GM12878 (cell line): ENCODE data around the gene SP4. TPM values are rescaled to one million over a fixed set of nuclear protein-coding genes. Genes with fewer than 3 reads are reported as not detected.

Experiments used
- BHLHE40 ChIP-seq, 2 experiments: fragments of 450-650 bp in 1 of 2; IDR thresholded peaks; 2 replicates each; pipeline ENCODE4 v1.6.1; 2011 to 2017; ENCODE audit warnings: low read depth in 2 of 2, borderline replicate concordance in 1 of 2, improper control_type of control experiment in 1 of 2, low read length in 1 of 2, mild to moderate bottlenecking in 1 of 2
- CBFB ChIP-seq: IDR thresholded peaks from 2 replicates; pipeline ENCODE4 v1.6.1; 2016; ENCODE audit warnings: antibody characterized with exemption, low read depth
- CEBPZ ChIP-seq: fragments of 150-350 bp; IDR thresholded peaks from 2 replicates; pipeline ENCODE4 v1.6.1; 2016; ENCODE audit warnings: low read depth, low read length
- E2F4 ChIP-seq: IDR thresholded peaks from 2 replicates; pipeline ENCODE4 v1.6.1; 2012; ENCODE audit warnings: low read depth, low read length, improper control_type of control experiment
- HDAC6 ChIP-seq: fragments of 200-600 bp; sonication (generic); IDR thresholded peaks from one replicate; pipeline ENCODE4 v1.8.0; 2017; ENCODE audit warnings: antibody characterized with exemption; ENCODE audit not compliant: unreplicated experiment
- IRF4 ChIP-seq: IDR thresholded peaks from 2 replicates; pipeline ENCODE4 v1.6.1; 2011; ENCODE audit warnings: low read depth, low read length
- KLF5 ChIP-seq: fragments of 450-650 bp; IDR thresholded peaks from 2 replicates; pipeline ENCODE4 v1.6.1; 2014; ENCODE audit warnings: mild to moderate bottlenecking; ENCODE audit not compliant: partially characterized antibody
- MTA2 ChIP-seq: fragments of 450-650 bp; IDR thresholded peaks from 2 replicates; pipeline ENCODE4 v1.6.1; 2016; ENCODE audit warnings: low read depth, mild to moderate bottlenecking, moderate library complexity
- MXI1 ChIP-seq: fragments of 150-350 bp; IDR thresholded peaks from 2 replicates; pipeline ENCODE4 v1.6.1; 2011; ENCODE audit warnings: low read depth, mild to moderate bottlenecking, inconsistent platforms, low read length, improper control_type of control experiment
- PBX3 ChIP-seq: IDR thresholded peaks from 2 replicates; pipeline ENCODE4 v1.6.1; 2011; ENCODE audit warnings: mild to moderate bottlenecking, low read depth, low read length, moderate library complexity; ENCODE audit not compliant: insufficient replicate concordance
- PKNOX1 ChIP-seq: fragments of 450-650 bp; IDR thresholded peaks from 2 replicates; pipeline ENCODE4 v1.6.1; 2016; ENCODE audit warnings: mild to moderate bottlenecking
- PML ChIP-seq: IDR thresholded peaks from 2 replicates; pipeline ENCODE4 v1.6.1; 2012; ENCODE audit warnings: low read length, inconsistent platforms
- RUNX3 ChIP-seq: IDR thresholded peaks from 2 replicates; pipeline ENCODE4 v1.6.1; 2012; ENCODE audit warnings: low read length, inconsistent platforms
- SMAD5 ChIP-seq: IDR thresholded peaks from 2 replicates; pipeline ENCODE4 v1.6.1; 2016; ENCODE audit warnings: antibody characterized with exemption, low read depth
- SREBF2 ChIP-seq: IDR thresholded peaks from 2 replicates; pipeline ENCODE4 v1.6.1; 2012; ENCODE audit warnings: mild to moderate bottlenecking, low read length
- SRF ChIP-seq, 2 experiments: IDR thresholded peaks; 2 replicates each; pipeline ENCODE4 v1.6.1; 2011; ENCODE audit warnings: low read depth in 2 of 2, low read length in 2 of 2, mild to moderate bottlenecking in 1 of 2, moderate library complexity in 1 of 2
- WRNIP1 ChIP-seq: IDR thresholded peaks from 2 replicates; pipeline ENCODE4 v1.6.1; 2011; ENCODE audit warnings: low read depth, low read length, improper control_type of control experiment, borderline replicate concordance
- YBX1 ChIP-seq: fragments of 450-650 bp; IDR thresholded peaks from 2 replicates; pipeline ENCODE4 v1.6.1; 2016; ENCODE audit warnings: antibody characterized with exemption
- ZBTB33 ChIP-seq: fragments of 450-650 bp; IDR thresholded peaks from 2 replicates; pipeline ENCODE4 v1.6.1; 2017; ENCODE audit warnings: mild to moderate bottlenecking
- polyA plus RNA-seq, 11 experiments: library from polyadenylated mRNA; depleted of rRNA in 4 of 11; unstranded in 6 of 11; stranded (reverse) in 5 of 11; fragments of >200 nt; fragmentation: Nextera tagmentation in 4 of 11; fragmentation: Illumina TruSeq in 1 of 11; extraction: Ambion mirVana in 4 of 11; extraction: Trizol in 1 of 11; gene quantifications; 1 replicate in 1 of 11; 2 replicates in 10 of 11; pipeline versions ENCODE4 v1.2.1 to v1.2.3, GENCODE V29; 2011 to 2016; ENCODE audit warnings: inconsistent platforms in 2 of 11, missing spikeins in 2 of 11, low read depth in 1 of 11
- total RNA-seq, 4 experiments: library from RNA; depleted of rRNA in 3 of 4; stranded (reverse); fragments of >200 nt in 3 of 4; fragmentation: Illumina TruSeq in 1 of 4; extraction: Trizol in 1 of 4; gene quantifications; 2 replicates each; pipeline versions ENCODE4 v1.2.1 to v1.2.3, GENCODE V29; 2013 to 2021

Gene SP4
- total and polyA plus RNA-seq, 10 of the 15 experiments (the other 5 are each of a cell fraction or from before 2014, with no cell fraction given) = 6.2 to 32.4 (median 16.1) TPM

DNA sequence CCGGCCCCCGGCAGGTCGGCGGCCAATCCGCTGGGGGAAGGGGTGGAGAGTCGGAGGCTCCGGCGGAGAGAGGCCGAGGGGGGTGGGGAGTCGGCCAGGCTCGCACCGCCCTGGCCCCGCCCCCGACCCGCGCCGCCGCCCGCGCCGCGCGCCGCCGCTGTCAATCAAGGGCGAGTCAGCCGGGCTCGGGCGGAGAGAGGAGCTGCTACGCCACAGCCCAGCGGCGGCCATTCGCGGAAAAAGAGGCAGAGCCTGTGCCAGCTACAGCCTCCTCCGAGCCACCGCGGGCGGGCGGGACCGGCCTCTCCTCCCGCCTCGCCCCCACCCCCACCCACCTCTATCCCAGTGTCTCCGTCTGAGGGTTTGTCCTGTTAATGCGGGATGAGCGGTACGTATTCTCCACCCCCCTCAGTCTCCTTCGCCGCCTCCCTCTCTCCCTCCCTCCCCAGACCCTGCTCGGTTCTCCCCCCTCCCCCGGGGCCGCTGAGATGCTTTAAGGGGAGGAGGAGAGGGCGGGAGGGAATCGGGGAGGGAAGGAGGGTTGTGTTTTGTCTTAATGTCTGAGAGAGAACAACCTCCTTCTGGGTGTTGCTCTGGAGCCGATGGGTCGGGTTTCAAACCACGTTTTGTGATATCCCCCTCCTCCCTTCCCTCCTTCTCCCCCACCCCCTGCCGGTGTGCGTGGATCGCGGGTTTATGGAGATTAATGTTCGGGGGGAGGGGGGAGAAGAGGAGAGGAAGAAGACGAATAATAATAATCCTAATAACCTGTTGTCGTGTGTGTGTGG, at the start of gene SP4 (continued):
- no peak for TF ChIP-seq E2F4
- no peak for TF ChIP-seq KLF5
- TF ChIP-seq SREBF2 = no peak
- TF ChIP-seq YBX1 = no peak
- peak in 1 of 2 experiments; percentile 73; a peak in 2 of 4 replicates for TF ChIP-seq BHLHE40 (IDR thresholded peaks at IDR 0.05; ENCODE audit: borderline replicate concordance in 1 of 2, low read depth in 2 of 2, low read length in 1 of 2)
- TF ChIP-seq CBFB = no peak
- TF ChIP-seq MTA2 = peak; percentile 33; the same call in 1 of the 2 replicates
- TF ChIP-seq ZBTB33 = no peak
- no peak for TF ChIP-seq SRF (IDR thresholded peaks at IDR 0.05; ENCODE audit: low read depth in 2 of 2, low read length in 2 of 2)
- 0 out of 2 replicates have a peak, but pooled peaks have one; percentile 18 for TF ChIP-seq RUNX3
- no peak for TF ChIP-seq CEBPZ
- no peak for TF ChIP-seq WRNIP1
- peak; percentile 95 for TF ChIP-seq PBX3
- no peak; the same call in 1 of the 2 replicates for TF ChIP-seq SMAD5
- TF ChIP-seq HDAC6 = no peak
- 0 out of 2 replicates have a peak, but pooled peaks have one; percentile 7 for TF ChIP-seq PML
- no peak for TF ChIP-seq IRF4
- TF ChIP-seq PKNOX1 = peak; percentile 95
- no peak for TF ChIP-seq MXI1
